ENCODE measurements around the gene APLF.
A peak's percentile ranks its signal among the peaks of the same experiment; 100 is the strongest.
"Not testable (repeated sequence)": the region's sequence is repeated elsewhere in the genome, so short reads cannot be mapped to it uniquely, and the experiment has no call there.

APLF gene

DNA sequence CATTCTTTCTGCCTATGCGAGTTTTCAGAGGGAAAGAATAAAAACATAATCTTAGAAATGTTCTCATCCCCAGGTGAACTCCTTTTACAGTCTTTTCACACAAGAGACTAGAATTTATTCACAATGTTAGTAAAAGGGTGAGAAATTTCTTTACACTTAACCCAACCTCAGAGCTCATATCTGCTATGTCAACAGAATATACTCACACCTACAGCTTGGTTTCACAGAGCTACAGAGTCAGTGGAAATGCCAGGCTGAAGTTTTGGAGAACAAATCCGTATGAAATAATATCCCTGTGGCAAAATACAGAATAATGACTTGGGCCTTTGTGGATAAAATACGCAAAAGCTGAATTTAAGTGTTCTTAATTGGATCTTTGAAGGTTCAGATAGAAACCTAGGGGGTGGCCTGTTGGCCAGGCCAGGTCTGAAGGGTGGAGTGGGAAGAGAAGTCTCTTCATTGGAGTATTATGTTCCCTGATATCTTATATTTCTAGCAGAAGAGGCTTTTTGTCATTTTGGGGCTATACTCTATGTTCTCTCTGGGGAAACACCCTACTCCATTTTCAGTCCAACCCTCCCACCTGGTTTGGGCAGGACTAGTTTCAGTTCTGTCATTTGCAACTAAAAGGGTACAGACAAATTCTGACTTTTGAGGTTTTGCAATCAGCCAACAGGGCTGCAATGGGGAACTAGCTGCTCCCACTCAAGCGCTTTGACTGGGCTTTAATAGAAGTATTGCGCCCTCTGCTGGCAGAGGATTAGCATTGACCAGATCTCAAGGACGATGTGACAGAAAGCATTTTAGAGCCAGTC, 26.0 kb upstream of the APLF start:
- peak; percentile 82 for DNase-seq (ENCODE audit: low read depth)

DNA sequence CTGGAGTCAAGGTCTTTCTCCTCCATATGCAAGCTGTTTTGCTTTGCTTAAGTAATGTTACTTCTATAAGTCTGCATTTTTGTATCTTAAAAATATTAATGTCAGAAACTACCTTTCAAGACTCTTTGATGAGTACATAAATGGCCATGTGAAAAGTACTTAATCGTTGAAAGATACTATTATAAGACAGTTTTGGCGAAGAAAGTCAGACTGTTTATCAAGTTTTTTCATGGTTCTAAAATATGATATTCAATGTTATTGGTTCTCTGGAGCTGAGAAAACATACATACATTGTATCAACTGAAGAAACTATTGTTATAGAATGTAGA, 25.4 kb upstream of the APLF start:
- DNase-seq (ENCODE audit: low read depth) = no peak

DNA sequence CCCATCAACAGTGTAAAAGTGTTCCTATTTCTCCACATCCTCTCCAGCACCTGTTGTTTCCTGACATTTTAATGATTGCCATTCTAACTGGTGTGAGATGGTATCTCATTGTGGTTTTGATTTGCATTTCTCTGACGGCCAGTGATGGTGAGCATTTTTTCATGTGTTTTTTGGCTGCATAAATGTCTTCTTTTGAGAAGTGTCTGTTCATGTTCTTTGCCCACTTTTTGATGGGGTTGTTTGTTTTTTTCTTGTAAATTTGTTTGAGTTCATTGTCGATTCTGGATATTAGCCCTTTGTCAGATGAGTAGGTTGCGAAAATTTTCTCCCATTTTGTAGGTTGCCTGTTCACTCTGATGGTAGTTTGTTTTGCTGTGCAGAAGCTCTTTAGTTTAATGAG, 21.0 kb upstream of the APLF start:
- not testable (repeated sequence) for DNase-seq (ENCODE audit: low read depth)

DNA sequence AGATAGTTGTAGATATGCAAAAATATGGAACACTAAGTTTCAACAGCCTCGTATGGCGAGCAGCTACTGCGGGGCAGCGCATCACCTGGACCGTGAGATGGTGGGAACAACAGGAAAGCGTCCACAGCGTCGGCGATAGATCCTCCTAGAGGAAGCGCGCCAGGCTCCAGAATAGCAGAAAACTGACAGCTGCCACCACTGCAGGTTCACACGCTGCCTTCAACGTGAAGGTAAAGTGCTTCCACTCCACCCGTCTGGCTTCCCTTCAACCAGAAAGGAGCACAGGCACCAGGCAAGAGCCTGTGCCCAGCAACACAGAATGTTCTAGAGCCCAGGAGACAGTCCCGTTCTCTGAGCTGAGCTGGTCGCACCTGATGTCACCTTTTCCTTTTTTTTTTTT, 20.3 kb upstream of the APLF start:
- DNase-seq (ENCODE audit: low read depth) = no peak

DNA sequence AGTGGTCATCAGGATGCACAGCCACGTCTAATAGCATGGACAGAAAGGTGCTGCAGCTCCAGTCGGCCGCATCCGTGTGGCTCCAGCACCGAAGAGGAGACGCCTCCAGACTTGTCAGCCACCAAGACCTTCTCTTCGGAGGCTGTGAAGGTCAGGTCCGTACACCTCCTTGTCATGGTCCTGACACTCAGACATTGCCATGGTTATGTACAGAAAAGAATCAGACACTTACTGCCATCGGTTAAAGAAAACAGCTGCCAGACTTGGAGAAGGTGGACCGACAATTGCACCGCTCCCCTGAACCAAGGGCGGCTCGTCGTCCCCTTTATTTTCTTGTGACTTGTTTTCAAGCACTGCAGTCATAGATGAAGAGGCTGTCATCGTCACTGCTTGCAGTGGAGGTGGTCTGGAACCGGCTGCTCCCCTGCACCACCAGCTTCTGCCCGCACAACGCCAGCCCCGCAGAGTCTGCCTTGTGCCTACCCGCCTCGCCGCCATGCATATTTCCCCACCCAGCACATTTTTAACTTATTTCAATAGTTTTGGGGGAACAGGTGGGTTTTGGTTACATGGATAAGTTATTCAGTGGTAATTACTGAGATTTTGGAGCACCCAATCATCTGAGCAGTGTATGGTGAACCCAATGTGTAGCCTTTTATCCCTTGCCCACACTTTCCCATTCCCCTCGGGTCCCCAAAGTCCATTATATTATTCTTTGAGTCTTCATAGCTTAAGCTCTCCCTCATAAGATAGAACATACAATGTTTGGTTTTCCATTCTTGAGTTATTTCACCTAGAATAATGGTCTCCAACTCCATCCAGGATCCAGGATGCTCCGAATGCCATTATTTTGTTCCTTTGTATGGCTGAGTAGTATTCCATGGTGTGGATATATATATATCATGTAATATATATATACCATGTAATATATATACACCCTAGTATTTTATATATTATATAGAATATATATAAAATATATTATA, 18.4 kb upstream of the APLF start:
- no peak for DNase-seq (ENCODE audit: low read depth)

DNA sequence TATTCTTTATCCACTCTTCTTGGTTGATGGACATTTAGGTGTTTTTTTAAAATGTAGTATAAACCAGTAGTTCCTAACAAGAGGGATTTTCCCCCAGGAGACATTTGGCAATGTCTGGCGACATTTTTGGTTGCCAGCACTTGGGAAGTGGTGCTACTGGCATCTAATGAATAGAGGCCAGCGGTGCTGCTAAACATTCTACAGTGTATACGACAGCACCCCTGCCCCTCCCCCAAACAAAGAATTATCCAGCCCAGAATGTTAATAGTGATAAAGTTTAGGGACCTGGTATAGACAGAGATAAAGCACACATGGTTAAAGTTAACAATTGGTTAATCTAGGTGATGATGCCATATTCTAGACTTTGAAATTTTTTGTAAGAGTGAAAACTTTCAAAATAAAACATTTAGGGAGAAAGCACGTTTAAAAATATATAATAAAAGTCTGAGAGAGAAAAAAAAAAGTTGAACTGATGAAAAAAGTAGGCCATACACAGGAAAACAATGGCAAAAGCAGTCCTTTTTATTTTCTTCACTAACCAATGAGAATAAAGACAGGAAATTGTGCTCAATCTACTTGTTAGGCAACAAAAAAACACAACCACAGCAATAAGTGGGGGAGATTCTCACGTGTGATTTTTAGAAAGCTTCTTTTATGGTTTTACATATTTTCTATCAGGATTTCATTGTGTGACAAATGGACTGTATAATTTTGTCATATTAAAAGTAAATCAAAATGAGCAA, 15.1 kb upstream of the APLF start:
- DNase-seq (ENCODE audit: low read depth) = no peak

DNA sequence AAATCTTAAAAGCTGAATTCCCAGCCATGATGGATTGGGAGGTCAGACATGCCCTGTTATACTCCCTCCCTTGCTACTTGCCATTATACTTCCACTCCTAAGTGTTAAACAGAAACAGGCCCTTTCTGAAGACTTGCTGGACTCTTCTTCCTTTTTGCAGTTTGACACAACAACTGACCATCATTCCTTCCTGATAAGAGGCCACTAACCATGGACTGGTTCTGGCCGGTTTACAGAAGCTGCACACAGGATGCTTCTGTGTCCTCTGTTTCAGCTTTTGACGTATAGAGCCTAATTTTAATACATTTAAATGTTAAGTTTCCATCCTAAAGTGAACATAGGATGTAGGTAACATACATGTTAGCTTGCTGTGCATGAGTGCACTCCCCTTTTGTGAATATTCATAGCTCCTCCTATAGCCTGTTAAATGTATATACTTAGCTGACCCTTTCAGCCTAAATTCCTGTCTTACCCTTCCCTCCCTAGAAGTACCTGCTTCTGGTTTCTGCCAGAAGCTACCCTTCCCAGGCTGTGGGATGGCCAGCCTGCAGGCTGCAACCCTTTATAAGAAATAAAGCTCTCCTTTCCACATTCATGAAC, 13.5 kb upstream of the APLF start:
- DNase-seq (ENCODE audit: low read depth) = no peak

DNA sequence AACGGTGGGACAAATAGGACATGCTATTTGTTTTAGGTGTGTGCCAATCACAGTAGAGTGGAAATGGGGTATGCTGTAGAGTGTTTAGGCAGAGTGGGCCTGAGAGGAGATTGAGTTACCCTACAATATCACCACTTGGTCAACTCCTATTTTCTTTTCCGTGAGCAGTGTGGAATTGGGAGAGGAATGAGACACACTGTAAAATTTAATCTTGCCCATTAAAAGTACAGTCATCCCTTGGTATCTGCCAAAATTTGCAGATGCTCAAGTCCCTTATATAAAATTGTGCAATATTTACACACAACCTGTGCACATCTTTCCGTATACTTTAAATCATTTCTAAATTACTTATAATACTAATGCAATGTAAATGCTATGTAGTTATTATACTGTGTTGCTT, 12.7 kb upstream of the APLF start:
- no peak for DNase-seq (ENCODE audit: low read depth)

DNA sequence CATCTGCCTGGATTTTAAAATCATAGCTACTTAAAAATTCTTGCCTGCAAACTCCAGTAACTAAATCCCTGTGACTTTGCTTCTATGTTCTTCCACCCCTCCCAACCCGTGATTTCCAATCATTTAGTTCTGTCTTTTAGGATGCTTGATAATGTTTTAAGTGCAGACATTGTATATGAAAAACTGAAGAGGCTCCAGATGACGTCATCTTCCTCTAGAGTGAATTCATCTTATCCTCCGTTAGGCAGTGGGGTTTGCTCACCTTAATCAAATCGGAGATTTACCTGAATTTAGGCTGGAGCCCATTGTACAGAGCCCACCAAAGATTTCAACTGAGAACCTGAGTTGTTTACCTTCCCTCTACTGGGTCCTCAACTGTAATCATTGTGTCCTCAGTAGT, 11.2 kb upstream of the APLF start:
- no peak for DNase-seq (ENCODE audit: low read depth)

DNA sequence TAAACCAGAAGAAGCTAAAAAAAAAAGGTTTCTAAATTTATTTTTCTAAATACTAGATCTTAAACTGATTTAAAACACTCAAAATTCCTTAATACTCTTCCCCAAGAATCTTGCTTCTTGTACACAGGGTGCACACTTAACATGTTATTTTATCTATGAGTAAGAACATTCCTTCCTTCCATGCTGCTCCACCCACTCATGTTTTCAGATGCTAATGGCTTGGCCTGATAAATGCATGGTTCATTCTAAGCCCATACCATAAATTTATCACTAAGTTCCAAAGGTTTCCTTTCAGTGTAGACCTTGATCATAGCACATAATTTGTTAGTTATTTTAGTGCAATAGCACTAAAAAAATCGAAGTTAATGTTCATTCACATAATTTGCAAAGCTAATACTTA, 8.4 kb upstream of the APLF start:
- DNase-seq (ENCODE audit: low read depth) = no peak

DNA sequence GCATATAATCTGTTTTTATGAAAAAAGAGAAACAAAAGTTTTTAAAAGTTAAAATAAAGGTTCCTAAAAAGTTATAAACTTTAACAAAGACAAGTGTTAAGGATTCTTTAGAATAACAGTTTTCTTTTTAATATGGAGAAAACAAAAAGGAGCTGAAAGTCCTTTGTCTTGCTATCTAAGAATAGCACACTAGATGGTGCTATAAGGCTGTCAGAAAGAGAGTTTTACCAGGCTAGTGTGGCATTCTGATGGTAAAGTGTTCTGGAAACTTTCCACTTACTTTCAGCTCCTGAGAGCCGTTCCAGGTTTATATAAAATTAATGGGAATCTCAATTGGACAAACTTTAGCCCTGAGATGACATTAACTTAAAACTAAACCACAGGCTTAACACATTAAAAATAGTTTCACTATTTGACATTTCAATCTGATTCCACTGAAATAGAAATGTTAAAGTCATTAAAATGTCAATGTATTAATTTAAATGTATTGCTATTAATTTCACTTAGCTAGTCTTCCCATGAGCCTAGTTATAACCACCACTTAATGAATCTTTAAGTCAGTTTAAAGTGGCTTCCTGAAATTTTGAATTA, 4.0 kb upstream of the APLF start:
- no peak for DNase-seq (ENCODE audit: low read depth)

DNA sequence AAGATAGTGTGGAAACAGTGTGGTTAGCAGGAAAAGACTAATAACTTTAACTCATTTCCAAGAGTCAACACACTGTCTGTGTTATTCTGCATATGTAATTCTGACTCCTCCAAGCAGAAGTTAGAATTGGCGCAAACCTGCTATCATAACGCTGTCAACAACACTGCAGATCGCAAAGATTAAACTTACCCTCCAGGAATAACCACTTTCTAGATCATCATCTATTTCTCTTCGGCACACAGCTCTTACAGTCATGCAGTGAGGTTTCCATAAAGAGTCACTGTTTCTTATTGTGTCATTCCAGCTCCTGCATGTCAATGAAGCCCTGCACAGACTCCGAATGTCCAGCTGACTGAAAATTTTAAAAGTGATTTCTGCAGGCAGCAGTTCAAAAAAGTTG, 2.7 kb upstream of the APLF start:
- no peak for DNase-seq (ENCODE audit: low read depth)

DNA sequence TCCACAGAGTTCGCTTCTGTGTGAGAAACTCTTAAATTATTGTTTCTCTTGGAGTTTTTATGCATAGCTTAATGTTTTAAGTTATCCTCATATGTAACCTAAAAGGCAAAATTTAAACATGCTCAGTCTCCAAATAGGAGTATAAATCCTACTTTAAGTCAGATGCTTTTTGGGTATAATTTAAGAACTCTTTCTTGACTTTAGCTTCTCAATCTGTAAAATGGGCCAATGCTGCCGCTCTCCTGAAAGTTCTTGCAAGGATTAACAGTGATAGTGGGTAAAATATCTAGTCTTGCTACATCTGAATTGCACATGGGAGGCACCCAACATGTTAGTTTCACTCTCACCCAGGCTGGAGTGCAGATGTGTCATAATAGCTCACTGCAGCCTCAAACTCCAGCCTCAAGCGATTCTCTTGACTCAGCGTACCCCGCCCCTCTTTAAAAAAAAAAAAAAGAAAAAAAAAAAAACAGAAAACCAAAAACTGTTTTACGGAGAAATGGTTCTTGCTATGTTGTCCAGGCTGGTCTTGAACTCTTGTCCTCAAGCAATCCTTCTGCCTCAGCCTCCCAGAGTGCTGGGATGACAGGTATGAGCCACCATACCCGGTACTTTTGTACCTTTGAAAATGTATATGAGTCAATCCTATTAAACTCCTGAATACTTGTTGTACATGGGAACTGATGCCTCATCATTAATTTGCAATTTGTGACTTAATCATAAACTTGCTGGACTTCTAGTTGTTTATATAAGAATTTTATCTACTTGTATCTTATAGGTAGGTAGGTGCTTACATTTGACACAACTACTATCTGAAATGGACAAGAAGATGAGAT, 2.1 kb upstream of the APLF start:
- DNase-seq (ENCODE audit: low read depth) = peak; percentile 21

DNA sequence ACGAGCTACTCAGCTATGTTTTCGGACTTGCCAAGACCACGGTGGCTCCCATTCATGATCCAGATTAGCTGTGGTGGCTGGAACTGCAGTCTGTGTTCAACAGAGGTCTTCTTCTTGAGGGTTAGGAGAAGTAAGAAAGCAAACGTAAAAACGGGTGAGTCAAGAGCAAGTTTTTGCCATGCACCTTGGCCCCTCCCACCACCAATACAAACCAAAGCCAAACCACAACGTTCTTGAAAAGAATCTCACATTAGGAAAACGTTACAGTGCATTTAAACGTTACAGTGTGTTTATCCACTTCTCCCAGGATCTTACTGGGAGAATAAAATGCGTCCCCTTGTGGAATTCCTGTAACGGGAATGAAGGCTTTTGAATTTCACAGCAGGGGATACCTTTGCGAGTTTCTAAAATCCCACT, 1.0 kb upstream of the APLF start:
- peak; percentile 39 for DNase-seq (ENCODE audit: low read depth)

DNA sequence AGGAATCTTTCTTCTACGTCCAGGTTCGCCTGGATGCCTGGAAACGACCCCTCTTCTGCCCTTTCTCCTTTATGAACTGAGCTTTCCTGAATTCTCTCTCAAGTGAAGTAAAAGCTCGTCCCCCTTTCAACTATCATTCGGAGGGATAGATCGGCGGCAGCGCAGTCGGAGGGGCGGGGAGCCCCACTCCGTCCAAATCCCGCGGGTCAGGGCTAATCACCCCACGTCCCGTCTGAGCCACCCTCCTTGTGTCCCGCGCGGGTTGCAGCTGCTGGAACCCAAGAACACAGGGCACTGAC, 658 bp upstream of the APLF start:
- DNase-seq (ENCODE audit: low read depth) = no peak

DNA sequence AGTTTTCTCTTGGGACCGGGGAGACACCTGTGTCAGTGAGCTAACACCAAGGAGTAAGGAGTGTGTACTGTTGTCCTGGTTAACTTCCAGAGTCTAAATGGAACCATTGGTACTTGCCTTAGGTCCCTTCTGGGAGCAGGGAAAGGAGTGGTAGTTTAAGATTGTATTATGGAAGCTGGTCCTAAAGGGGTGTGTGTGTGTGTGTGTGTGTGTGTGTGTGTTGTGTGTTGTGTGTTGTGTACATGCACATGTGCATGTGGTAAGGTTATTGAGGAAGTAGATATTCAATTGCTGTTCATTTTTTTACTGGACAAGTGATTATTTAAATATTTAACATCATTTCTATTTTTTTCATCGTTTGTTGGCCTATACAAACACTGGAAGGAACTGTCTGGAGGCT, 1.4 kb downstream of the APLF start:
- DNase-seq (ENCODE audit: low read depth) = no peak

DNA sequence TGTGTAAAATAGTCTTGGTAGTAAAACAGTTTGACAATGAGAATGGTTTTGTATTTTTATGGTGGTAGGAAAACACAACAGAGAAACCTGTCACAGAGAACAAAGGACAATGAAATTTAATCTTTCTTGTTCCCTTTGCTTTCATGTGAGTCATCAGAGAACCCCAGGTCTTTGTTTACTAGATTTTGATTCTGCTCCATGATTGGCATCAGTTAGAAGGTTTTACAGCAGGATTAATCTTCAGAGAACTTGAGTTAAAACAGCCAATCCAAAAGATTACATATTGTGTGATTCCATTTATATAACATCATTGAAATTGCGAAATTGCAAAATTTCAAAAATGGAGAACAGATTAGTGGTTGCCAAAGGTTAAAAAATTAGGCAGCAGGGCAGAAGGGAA, 2.5 kb downstream of the APLF start:
- DNase-seq (ENCODE audit: low read depth) = no peak

DNA sequence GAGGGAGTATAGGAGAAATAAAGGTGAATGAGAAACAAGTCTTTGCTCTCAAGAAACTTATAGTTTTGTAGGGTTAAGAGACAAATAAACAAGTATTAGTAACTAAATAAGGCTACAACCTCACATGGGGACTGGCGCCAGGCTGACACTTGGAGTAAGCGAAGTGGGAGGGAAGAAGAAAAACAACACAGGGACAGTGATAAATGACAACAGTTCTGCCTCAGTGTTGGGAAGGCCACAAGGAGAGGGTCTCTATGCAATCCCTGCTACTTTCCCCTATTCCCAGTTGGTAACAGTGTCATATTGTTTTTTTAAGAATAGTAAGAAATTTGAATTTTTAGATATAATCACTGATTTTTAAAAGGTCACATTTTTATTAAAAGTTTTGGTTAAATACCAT, 4.0 kb downstream of the APLF start:
- no peak for DNase-seq (ENCODE audit: low read depth)

DNA sequence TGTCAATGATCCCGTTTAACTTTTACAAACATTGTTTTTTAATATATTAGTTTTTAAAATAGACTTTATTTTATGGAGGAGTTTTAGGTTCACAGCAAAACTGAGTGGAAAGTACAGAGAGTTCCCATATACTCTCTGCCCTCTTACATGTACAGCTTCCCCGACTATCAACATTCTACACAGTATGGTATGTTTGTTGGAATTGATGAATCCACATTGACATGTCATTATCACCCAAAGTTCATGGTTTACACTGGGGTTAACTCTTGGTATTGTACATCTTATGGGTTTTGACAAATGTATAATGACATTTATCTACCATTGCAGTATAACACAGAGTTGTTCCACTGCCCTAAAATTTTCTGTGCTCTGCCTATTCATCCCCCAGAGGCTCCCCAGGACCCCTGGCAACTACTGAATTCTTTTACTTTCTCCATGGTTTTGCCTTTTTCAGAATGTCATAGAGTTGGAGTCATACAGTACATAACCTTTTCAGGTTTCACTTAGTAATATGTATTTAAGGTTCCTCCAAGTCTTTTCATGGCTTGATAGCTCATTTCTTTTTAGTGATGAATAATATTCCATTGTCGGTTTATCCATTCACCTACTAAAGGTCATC, 5.5 kb downstream of the APLF start:
- DNase-seq (ENCODE audit: low read depth) = no peak

DNA sequence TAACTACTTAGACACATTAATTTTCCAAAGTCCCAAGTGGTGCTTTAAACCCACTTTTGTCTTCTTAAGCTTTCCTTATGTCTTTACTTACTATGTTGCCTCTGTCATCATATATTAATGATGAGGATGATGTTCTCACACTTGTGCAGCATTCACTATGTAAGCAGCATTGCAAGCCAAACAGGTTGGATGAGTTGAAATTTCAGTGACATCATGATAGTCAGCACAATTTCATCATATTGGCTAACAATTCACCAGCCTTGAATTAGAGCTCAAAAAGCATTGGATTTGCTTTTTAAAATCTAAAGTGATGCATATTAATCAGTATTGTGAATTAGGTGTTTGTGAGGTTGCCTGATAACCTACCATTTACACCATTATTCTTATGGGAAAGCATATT, 7.7 kb downstream of the APLF start:
- no peak for DNase-seq (ENCODE audit: low read depth)

DNA sequence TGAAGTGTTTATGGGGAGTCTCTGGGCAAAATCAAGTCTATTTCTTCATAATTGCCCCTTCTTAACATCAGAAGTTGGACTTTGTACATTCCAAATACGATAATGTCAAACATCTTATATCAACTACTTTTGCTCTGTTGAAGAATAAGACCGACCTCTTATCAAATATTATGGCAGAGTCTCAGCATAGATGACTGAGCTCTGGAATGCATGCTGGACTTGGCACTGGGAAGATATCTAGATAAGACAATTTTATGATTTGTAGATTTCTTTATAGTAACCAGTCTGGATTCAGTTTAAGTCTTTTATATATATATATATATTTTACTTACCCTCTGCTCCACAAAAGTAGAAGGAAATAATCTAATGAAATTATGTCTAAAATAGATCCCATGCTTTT, 8.2 kb downstream of the APLF start:
- DNase-seq (ENCODE audit: low read depth) = no peak
